Stimulated activated CD8-positive, alpha-beta memory T cell treated with anti-CD3 and anti-CD28 coated beads, Interleukin-4, amount 100 ng/mL, for 48 hours (primary cell): ENCODE data around the gene SMYD5.

Experiments
- DNase-seq: peaks from one replicate; pipeline ENCODE4 v3.0.0-alpha.2; 2020

The SMYD5 gene

DNA sequence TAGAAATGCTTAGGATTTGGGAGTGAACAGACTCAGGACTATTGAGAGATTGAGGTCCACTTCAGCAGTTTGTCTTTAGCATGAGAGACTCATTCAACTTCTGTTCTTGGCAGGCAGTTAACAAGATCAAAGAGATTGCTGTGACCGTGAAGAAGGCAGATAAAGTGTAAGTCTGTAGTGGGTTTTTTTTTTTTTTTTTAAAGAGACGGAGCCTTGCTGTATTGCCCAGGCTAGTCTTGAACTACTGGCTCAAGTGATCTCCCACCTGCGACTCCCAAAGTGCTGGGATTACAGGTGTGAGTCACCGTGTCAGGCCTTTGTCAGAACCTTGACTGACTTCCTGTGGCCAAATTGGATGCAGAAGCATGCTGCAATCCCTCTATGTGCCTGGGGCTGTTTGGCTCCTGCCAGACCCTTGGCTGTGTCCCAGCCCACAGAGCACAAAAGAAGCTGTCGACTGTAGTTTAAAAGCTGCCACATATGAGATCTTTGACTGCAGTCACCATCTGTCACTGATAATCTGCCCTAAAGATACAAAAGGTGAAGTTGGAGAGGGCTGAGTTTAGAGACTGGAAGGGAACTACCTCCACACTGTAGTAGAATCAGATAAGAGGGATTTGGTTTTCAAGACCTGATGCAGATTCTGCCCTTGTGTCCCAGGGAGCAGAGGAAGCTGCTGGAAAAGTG is 30.0 kb downstream of the SMYD5 start:
- no peak for DNase-seq

- no peak for DNase-seq
Measured at GRCh38 chr2:73244580-73244979, 30.5 kb downstream of the SMYD5 start.

GRCh38 chr2:73246850-73247249 is 32.8 kb downstream of the SMYD5 start:
- no peak for DNase-seq

GRCh38 chr2:73249636-73250035 is 35.6 kb downstream of the SMYD5 start:
- no peak for DNase-seq

DNA sequence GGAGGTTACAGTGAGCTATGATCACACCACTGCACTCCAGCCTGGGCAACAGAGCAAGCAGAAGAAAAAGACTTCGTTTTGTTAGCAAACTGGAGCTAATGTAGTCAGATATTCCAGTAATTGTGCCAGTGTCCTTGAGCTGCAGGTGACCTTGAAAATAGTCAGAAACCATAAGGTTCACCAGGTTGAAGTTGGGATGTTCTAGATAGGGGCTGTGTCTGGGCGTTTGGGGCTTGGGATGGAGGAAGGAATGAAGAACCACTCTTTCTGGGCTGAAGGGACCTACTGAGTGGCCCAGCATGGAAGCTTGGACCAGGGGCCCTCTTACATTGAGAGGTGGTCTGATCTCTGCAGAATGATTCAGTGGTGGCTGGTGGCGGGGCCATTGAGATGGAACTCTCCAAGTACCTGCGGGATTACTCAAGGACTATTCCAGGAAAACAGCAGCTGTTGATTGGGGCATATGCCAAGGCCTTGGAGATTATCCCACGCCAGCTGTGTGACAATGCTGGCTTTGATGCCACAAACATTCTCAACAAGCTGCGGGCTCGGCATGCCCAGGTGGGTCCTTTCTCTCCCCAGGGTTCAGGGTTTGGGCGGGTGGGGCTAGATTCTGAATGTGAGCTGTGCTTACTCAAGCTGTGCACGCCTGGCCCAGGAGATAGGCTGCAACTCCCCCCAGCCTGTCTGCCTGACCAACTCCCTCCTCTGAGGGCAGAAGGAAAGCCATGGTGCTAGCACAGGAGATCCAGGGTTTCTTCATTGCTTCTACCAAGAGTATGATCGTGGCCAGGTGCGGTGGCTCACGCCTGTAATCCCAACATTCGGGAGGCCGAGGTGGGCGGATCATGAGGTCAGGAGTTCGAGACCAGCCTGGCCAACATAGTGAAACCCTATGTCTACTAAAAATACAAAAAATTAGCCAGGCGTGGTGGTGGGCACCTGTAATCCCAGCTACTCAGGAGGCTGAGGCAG is 37.1 kb downstream of the SMYD5 start:
- no peak for DNase-seq

- no peak for DNase-seq
Measured at GRCh38 chr2:73252238-73253027, 38.4 kb downstream of the SMYD5 start.

- DNase-seq: no peak
Measured at GRCh38 chr2:73253400-73253799, 39.4 kb downstream of the SMYD5 start.

DNA sequence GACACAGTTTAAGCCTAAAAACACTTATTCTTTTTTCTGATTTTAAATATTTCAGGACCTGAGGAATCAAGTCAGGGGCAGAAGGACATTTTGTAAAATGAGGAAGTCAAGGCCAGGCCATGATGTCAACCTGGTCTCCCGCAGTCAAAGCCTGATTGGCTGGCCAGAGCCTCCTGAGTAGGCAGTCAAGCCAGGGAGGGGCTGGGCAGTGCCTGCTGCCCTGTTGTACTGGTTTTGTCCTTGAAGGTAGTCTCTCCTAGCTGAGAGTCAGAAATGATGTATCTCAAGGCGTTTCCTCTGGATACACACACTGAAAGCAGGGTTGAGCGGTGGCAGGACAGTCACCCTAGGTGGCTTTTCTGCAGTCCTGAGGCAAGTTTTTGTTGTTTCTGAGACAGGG is 39.9 kb downstream of the SMYD5 start:
- no peak for DNase-seq

GRCh38 chr2:73254343-73255006 is 40.4 kb downstream of the SMYD5 start:
- DNase-seq: no peak

DNA sequence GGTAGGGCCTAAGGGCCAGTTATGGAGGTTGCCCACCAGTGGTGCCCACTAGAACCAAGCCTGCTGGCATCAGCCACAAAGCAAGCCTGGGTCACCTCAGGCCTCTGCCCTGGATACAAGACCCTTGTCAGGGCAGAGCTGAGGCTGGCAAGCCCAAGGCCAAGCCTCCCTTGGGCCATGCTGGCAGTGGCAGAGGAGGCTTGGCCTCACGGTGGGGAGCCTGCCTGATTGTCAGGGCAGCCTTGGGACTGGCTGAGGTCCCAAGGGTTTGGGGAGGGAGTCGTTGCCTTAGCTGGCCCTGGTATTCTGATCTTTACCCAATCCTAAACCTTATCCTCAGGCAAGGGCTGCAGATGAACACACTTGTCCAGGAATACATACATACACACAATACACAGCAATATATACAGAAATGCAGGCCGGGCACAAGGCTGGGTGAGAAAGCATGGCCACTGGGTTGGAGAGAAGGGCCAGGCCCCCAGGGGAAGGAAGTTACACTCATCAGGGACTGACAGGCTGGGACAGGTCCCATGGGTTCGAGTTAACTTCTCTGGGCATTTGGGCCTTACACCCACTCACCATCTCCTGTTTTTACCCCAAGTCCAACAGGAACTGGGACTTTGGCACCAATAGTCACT is 41.1 kb downstream of the SMYD5 start:
- DNase-seq: no peak

GRCh38 chr2:73255907-73256617 is 42.0 kb downstream of the SMYD5 start:
- DNase-seq: no peak

- no peak for DNase-seq
Measured at GRCh38 chr2:73256618-73256922, 42.5 kb downstream of the SMYD5 start.

GRCh38 chr2:73257021-73257420 is 43.0 kb downstream of the SMYD5 start:
- DNase-seq: no peak

GRCh38 chr2:73257425-73258125 is 43.5 kb downstream of the SMYD5 start:
- no peak for DNase-seq

DNA sequence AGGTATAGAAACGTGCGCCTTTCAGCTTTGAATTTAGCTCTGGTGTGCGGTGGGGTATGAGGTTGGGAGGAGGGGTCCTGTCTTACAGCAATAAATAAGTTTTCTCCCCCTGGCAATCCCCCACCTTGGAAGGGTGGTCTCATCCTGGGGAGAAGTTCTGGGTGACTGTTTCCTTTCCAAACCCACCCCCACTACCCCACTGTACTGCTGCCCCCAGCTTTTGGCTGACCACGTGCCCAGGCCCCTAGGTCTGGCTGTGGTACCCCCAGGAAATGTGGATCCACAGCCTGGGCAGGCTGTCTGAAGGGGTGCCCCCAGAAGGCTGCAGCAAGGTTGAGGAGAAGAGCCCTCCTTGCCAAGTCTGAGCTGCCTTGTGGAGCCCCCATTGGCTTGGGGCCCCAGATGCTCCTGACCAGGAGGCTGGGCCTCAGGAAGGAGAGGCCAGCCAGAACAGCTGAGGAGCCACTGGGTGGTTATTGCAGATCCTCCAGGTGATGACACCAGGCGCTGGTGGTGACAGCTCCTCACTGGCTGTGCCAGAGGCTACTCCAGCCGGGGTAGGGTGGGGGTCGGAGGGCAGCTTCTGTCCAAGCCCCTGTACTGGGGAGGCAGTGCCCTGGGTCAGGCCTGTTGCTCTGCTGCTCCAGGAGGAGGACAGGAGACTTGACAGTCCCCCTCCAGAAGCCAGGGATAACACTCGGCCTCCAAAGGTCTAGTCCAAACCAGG is 44.3 kb downstream of the SMYD5 start:
- no peak for DNase-seq

DNA sequence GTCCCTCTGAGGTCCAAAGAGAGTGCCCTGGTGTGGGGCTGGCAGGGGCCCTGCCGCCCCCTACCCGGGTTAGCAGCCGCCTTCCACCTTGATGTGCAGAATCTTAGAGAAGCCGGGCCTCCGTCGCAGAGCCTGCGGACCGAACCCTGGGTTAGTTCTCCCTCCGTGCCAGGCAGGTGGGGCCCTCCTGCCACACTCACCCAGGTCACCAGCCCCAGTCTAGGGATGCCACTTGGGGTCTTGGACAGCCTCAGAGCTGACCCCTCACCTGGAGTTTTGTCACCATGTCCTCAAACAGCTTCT is 44.8 kb downstream of the SMYD5 start:
- no peak for DNase-seq

GRCh38 chr2:73259276-73259675 is 45.2 kb downstream of the SMYD5 start:
- no peak for DNase-seq

- DNase-seq: no peak
Measured at GRCh38 chr2:73259704-73260337, 45.8 kb downstream of the SMYD5 start.

DNA sequence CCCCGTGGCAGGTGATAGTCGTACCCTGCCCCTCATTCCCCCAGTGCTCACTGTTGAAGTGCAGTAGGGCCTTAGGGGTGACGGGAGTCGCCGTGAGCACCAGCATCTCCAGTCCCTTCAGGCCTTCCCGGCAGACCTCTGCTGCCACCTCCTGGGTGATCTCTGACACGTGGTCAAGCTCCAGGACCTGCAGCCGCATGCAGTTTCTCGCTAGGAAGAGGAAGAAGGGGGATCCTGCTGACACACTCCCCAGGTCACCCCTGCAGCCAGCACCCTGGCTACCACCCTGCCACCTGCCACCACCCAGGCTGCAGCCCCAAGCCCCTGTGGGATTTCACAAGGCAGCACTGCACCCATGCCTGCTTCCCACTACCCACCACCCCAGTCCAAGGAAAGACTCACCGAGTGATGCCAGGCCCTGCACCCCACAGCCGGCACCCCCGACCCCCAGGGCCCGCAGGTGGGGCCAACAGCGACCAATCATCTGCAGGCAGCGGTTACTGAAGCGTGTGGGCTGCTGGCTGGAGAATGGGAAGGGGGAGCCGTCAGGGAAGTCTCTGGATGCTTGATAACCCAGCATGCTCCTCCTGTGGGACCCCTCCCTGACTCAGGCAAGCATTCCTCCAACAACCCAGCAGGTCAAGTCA is 46.4 kb downstream of the SMYD5 start:
- no peak for DNase-seq
